SIG-M5 treated with dmso at 0.1 percent for 504 hours (cell line): ENCODE data around the gene DGCR2.
"Not testable (repeated sequence)": the region's sequence is repeated elsewhere in the genome, so short reads cannot be mapped to it uniquely, and the experiment has no call there.

ENCODE experiments used
- DNase-seq: peaks from one replicate; lab custom pipeline; 2025; ENCODE audit not compliant: unreplicated experiment; lab: John Stamatoyannopoulos, UW

Gene DGCR2

DNA sequence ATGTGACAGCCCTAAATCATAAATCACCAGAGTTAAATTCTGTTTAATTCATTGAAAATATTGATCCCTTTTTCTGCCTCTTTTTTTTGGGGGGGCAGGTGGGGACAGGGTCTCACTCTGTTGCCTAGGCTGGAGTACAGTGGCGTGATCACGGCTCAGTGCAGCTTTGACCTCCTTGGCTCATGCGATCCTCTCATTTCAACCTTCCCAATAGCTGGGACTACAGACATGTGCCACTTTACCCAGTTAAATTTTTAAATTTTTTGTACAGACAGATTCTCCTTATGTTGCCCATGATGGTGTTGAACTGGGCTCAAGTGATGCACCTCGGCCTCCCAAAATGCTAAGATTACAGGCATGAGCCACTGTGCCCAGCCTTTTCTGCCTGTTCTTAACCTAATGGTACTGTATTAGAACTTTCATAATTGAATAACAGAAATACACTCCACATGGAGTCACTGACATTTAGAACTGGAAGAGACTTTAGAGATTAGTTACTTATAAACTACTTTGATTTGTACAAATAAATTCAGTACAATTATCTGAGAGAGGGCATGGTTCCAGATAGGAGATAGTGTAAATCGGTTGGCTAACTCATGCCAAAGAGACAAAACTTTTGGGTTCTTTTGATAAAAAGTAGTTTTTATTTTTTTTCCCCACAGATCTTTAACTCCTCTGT is 109.8 kb downstream of the DGCR2 start:
- no peak for DNase-seq

DNA sequence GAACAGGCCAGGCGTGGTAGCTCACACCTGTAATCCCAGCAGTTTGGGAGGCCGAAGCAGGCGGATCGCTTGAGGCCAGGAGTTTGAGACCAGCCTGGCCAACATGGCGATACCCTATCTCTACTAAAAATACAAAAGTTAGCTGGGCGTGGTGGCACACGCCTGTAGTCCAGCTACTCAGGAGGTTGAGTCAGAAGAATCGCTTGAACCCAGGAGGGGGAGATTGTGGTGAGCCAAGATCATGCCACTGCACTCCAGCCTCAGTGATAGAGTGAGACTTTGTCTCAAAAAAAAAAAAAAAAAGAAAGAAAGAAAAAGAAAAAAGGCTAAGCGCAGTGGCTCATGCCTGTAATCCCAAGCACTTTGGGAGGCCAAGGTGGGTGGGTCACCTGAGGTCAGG is 110.6 kb downstream of the DGCR2 start:
- not testable (repeated sequence) for DNase-seq

DNA sequence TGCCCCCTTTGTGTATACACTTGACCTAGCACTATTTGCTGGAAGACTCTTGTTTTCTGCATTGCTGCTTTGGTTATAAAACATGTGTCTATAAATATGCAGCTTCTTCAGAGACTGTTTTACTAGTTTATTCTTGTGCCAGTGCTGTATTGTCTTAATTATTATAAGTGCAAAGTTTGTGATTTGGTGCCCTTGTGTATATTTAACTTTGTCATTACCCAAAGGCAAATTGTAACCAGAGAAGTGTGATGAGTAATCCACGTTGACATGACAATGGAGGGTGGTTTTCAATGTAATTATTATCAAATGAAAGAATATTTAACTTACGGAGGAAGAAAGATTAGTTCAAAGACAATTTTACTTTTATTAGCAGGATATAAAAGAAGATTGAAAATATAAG is 111.1 kb downstream of the DGCR2 start:
- no peak for DNase-seq

GRCh38 chr22:19005905-19006304 is 116.3 kb downstream of the DGCR2 start:
- no peak for DNase-seq

GRCh38 chr22:19004471-19004870 is 117.7 kb downstream of the DGCR2 start:
- DNase-seq = no peak

DNA sequence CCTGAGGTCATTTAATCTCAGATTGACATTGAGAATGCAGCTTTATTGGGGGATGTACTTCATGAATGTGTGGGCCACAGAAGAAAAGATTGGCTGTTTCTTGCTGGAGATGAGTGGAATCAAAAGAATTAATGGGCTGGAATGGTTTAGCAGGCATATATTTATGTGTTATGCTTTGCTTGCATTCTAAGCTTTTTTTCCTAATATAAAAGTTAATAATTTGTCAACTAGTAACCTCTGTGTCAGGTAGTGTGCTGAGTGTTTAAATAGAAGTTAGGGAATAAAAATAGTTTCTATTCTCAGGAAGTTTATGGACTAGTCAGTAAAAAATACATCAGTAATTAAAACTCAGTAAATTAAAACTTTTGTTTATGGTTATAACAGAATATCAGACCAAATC is 118.7 kb downstream of the DGCR2 start:
- no peak for DNase-seq

DNA sequence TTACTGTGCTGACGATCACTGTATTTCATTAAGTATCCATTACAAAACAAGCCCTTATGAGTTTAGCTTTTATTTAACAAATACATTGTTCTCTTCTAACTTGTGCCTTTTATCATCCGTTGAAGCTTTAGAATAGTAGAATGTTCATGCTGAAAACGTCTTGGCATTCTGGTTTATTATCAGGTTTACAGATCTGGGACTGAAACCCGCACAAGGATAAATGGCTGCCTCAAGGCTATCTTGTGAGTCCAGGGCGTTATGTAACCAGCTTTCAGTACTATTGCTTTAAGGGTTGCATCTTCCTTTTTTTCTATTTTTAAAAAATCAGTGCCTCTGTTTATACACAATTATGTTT is 119.6 kb downstream of the DGCR2 start:
- DNase-seq = peak; percentile 0

DNA sequence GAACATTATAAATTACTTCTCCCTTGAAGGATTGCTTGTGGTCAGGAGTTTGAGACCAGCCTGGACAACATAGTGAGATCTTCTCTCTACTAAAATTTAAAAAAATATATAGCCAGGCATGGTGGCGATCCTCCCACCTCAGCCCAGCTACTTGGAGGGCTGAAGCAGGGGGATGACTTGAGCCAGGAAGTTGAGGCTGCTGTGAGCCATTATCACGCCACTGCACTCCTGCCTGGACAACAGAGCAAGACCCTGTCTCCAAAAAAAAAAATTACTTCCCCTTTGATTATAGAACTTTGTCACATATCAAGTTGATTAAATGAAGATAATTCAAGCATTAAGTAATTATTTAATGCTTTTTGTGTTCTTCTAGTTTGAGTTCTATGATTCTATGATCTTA is 121.0 kb downstream of the DGCR2 start:
- DNase-seq = no peak

- DNase-seq = not testable (repeated sequence)
Observed at GRCh38 chr22:19000106-19000505, 122.1 kb downstream of the DGCR2 start.

DNA sequence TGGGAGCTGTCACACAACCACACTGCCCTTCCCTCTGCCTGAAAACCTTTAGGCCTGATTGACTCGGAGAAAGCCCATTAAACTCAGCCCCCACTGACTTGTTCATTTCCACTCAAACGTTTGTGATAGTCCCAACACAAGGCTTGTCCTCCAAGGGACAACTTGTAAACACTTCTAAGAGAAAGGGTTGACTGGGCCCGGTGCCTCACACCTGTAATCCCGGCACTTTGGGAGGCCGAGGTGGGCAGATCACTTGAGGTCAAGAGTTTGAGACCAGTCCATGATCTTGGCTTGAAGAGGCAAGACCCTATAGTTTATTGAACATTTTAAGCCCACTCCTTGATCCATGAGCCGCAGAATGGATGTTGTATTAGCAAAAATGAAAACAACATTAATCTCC is 122.8 kb downstream of the DGCR2 start:
- no peak for DNase-seq

DNA sequence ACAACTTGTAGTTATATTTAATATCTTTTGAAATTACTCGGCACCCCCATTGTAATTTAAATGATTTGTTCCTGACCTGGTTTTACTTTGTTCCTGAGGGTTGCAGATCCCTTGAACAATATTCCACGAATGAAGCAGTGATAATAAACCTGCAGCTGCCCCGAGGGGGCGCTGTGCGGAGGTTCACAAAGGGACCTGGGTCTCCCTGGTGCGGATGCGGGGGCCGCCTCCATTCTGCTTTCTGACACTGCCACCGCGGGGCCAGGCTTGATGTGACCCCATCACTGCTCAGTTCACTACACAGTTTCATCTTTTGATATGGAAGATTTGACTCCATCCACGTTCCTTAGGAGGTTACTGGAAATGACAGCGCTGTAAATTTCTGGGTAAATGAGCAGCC is 123.2 kb downstream of the DGCR2 start:
- DNase-seq = no peak

DNA sequence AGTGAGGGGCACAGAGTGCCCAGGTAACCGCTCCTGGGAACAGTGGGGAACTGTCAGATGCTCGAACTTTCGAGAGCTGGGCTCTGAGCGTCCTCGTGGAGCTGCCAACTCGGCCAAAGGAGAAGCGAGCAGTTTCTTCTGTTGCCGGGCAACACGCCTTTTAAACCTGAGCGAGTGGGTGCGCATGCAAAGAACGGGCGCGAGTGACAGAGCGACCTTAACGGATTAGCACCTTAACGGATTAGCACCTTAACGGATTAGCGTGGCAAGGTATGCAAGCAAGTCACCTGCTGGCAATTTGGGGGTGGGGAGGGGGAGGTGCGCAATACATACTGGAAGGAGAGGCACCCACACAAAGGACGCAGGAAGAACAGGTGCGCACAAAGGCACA is 124.3 kb downstream of the DGCR2 start:
- DNase-seq = no peak

- no peak for DNase-seq
Observed at GRCh38 chr22:18997306-18997924, 124.8 kb downstream of the DGCR2 start.

DNA sequence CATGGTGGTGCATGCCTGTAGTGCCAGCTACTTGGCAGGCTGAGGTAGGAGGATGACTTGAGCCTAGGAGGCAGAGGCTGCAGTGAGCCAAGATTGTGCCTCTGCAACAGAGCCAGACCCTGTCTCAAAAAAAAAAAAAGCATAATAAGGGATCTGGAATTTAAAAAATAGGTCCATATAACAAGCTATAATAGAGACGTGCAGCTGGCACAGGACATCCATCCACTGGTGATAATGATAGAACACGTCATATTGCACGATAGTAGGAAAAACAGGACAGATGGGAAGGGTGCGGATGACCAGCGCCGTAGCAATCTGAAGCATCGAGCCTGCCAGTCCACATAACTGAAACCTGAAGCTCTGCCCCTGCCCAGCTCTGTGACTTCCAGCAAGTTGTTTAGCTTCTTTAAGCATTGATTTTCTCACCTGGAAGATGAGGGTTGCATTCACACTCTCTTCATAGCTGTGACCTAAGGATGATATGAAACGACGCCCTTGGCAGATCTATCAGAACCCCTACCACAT is 125.8 kb downstream of the DGCR2 start:
- no peak for DNase-seq

- no peak for DNase-seq
Observed at GRCh38 chr22:18995327-18995711, 126.9 kb downstream of the DGCR2 start.

DNA sequence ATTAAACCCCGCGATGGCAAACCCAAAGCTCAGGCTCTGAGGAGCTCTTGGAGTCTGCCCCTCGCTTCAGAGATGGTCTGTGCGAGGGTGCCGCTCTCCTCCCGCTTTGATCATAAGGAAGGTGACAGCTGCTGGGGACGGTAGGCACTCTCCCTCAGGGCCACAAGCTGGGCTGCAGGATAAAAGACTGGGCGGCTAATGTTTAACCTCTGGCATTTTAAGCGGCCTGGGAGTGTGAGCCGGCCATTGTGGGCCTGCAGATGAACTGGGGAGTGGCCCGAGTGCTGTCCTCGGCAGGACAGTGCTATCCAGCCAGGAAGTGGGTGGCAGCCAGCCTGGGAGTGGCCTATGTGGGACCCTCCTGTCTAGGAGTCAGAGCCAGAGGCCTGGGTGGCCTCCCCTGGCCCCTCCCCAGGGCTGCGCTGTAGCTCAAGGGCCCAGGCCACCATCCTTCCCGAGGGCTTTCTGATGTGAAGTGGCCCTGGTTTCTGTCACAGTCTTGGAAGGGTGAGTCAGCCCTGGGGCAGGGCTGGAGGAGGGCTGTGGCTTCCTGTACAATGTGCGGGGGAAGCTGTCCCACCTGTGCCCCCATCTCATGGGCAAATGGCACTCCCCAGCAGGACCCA is 127.4 kb downstream of the DGCR2 start:
- no peak for DNase-seq

- no peak for DNase-seq
Observed at GRCh38 chr22:18994056-18994455, 128.2 kb downstream of the DGCR2 start.

DNA sequence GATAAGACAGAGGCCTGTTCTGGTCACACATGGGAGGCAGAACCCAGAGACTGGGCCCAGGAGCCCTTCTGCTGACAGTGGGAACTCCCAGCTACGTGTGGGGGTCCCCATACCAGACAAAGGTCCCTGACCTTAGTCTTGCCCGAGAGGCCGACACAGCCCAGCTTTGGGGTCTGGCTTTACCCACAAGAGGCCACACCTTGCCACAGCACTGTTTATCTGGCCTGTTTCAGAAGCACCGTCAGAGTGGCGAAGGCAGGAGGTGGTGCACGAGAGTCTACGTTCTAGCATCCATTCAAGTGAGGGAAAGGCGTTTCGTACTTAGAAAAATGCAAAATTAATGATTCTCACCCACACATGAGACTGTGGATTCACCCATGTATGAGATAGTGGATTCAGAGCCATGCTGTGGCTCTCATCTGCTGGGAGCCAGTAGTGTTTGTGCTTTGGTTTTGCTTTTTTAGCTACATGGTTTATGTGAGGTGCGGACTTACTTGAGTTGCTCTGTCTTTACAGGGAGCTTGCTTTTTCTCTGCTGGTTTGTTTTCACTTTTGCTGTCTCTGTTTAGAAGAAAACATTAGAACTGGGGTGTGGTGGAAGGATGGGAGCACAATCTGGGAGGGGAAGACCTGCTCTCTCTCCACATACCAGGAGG is 129.5 kb downstream of the DGCR2 start:
- DNase-seq = no peak

DNA sequence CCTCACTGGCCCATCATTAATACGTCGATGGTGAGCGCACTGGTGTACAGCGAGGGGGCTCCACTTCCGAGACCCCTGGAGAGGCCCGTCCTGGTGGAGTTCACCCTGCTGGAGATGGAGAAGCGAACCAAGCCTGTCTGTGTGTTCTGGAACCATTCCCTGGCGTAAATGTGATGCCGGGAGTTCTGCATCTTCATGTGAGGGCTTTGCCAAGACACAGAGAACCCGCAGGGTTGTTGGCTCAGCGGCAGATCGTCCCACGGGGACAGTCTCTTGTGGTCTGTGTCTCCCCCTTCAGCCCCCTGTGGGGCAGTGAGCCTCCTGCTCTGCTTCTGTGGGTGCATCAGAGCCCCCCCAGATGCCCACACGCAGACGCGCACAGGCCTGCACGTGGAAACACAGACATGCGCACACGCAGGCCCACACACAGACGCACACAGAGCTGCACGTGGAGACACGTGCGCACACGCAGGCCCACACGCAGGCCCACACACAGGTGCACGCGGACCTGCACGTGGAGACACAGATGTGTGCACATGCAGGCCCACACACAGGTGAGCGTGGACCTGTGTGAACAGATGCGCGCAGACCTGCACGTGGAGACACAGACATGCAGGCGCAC is 130.3 kb downstream of the DGCR2 start:
- no peak for DNase-seq

- no peak for DNase-seq
Observed at GRCh38 chr22:18991138-18991432, 131.1 kb downstream of the DGCR2 start.

DNA sequence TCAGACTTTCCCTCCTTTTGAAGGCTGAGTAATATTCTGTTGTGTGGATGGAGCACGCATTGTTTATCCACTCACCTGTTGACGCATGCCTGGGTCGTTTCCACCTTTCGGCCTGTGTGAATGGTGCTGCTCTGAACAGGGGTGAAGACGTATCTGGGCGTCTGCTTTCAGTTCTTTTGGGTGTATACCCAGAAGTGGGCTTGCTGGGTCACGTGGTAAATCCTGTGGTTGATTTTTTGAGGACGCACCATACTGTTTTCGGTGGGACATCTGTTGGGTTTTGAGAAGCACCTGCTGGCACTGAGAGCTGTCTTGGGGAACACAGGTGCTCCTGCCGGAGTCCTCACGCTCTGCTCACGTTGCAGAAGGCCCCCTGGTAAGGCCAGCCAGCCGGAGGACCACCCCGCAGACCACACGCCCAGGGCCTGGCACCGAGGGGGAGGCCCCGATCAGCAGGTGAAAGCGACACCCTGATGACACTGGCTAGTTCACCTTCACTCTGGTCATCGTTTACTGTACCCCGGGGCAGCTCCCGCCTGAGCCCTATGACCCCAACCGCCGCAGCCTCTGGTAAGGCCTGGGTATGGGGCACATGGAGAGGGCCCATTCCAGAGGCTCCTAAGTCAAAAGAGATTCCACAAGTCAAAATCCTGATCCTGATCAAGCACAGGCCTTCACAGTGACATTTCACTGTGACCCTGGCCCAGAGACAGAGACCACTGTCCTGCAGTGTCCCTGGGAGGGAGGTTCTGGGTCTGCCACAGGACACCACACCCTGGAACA is 131.7 kb downstream of the DGCR2 start:
- no peak for DNase-seq
